Ishikawa (cell line): ENCODE data around the gene DHRS13.

Source experiments
- CEBPB ChIP-seq: IDR thresholded peaks from 2 replicates; pipeline ENCODE4 v1.6.1; 2012
- CREB1 ChIP-seq: IDR thresholded peaks from 2 replicates; pipeline ENCODE4 v1.6.1; 2012; ENCODE audit warnings: low read depth
- EGR1 ChIP-seq: IDR thresholded peaks from 2 replicates; pipeline ENCODE4 v1.6.1; 2012
- EP300 ChIP-seq: IDR thresholded peaks from 2 replicates; pipeline ENCODE4 v1.6.1; 2012; ENCODE audit warnings: borderline replicate concordance
- FOXM1 ChIP-seq: IDR thresholded peaks from 2 replicates; pipeline ENCODE4 v1.6.1; 2012; ENCODE audit warnings: low read depth, borderline replicate concordance
- MAX ChIP-seq: IDR thresholded peaks from 2 replicates; pipeline ENCODE4 v1.6.1; 2012
- NFIC ChIP-seq: IDR thresholded peaks from 2 replicates; pipeline ENCODE4 v1.6.1; 2012
- RAD21 ChIP-seq: IDR thresholded peaks from 2 replicates; pipeline ENCODE4 v1.6.1; 2012; ENCODE audit warnings: low read depth
- REST ChIP-seq: IDR thresholded peaks from 2 replicates; pipeline ENCODE4 v1.6.1; 2012; ENCODE audit warnings: low read depth, mild to moderate bottlenecking
- TAF1 ChIP-seq: IDR thresholded peaks from 2 replicates; pipeline ENCODE4 v1.6.1; 2012; ENCODE audit warnings: low read depth, mild to moderate bottlenecking
- TCF12 ChIP-seq: IDR thresholded peaks from 2 replicates; pipeline ENCODE4 v1.6.1; 2012; ENCODE audit warnings: low read depth
- TEAD4 ChIP-seq: IDR thresholded peaks from 2 replicates; pipeline ENCODE4 v1.6.1; 2012
- USF1 ChIP-seq: IDR thresholded peaks from 2 replicates; pipeline ENCODE4 v1.6.1; 2012
- YY1 ChIP-seq: IDR thresholded peaks from 2 replicates; pipeline ENCODE4 v1.6.1; 2012; ENCODE audit warnings: low read depth
- ZBTB7A ChIP-seq: IDR thresholded peaks from 2 replicates; pipeline ENCODE4 v1.6.1; 2012; ENCODE audit warnings: low read depth

Gene DHRS13

GRCh38 chr17:28896491-28896883, 6.4 kb downstream of the DHRS13 start:
- TF ChIP-seq TCF12 (no peak), MAX (no peak), TAF1 (no peak), EP300 (no peak), RAD21 (no peak), CEBPB (no peak), FOXM1 (no peak), CREB1 (no peak), TEAD4 (no peak), YY1 (no peak), REST (no peak)

DNA sequence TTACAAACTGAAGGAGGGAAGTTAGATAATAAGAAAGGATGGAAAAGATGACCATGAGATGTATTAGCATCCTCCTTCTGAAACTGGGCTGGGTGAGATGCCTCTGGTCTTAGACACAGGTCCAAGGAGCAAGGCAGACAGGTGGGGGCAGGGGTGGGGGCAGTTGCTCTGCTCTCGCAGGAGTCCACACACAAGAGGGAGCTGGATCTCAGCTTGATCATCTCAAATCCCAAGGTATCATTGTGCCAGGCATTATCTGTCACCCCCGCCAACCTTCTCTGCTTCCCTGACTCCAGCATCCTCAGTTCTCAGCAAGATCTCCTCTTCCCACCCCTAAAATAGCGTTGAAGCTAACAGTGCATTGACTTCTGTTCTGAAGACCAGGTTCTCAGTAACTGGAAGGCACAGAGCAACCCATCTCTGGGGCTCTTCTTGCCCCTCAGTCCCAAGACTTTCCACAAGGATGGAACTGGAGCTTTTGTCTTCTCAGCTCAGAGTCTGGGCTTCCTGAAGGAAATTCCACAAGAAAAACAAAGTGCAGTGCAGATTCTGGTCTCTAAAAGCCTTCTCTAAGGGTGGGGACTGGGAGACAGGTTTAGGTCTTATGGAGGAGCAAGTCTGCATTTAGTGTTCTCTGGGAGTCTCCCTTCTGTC, 7.0 kb downstream of the DHRS13 start:
- TF ChIP-seq NFIC, result no peak
- TF ChIP-seq TEAD4, result no peak
- no peak for TF ChIP-seq TCF12
- no peak for TF ChIP-seq CEBPB

DNA sequence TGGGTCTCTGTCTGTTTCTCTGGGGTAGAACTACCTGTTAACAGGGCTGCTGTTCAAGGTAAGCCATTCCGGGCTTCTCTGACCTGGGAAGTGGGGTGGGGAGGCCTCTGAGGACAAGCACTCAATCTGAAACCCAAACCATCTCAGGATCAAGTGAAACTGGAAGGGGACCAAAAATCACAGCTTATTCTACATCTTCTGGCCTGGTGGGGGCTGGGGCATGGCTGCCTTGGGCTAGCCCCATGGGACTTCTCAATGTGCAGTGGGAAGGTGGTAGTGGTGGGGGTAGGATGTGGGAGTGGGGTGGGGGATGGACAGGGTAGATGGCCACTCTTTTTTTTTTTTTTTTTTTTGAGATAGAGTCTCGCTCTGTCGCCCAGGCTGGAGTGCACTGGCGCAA, 10.9 kb downstream of the DHRS13 start:
- TF ChIP-seq FOXM1, result no peak
- TF ChIP-seq NFIC, result no peak
- TF ChIP-seq TAF1, result no peak
- TF ChIP-seq YY1, result no peak
- TF ChIP-seq ZBTB7A, result no peak
- no peak for TF ChIP-seq CREB1
- no peak for TF ChIP-seq CEBPB
- TF ChIP-seq MAX, result no peak
- TF ChIP-seq EP300, result no peak
- no peak for TF ChIP-seq EGR1
- no peak for TF ChIP-seq TCF12
- TF ChIP-seq USF1, result no peak
- no peak for TF ChIP-seq REST
- no peak for TF ChIP-seq TEAD4
- no peak for TF ChIP-seq RAD21

- no peak for TF ChIP-seq CREB1
- no peak for TF ChIP-seq NFIC
- no peak for TF ChIP-seq MAX
Observed at GRCh38 chr17:28891201-28891600, 11.7 kb downstream of the DHRS13 start.

DNA sequence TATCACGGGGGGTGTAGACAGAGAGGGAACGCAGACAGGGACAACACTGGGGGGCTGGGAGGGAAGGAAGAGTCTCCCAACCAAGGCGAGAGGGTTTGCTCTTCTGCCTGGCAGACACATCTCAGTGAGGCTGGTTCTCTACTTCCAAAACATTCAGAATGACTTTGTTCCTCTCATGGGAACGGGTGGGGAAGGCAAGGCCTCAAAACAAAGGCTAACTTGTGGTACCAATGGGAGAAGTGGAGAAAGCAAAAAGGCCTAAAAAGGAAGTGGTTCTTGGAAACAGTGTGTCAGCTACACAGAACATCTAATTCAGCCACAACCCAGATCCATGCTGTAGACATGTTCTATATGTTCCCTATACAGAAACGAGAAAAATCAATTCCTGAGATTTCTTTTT, 12.9 kb downstream of the DHRS13 start:
- no peak for TF ChIP-seq TCF12
- no peak for TF ChIP-seq USF1
- TF ChIP-seq REST, result no peak
- no peak for TF ChIP-seq FOXM1
- TF ChIP-seq TEAD4, result no peak
- no peak for TF ChIP-seq RAD21
- no peak for TF ChIP-seq CEBPB
- no peak for TF ChIP-seq MAX
- no peak for TF ChIP-seq CREB1
- TF ChIP-seq YY1, result no peak
